Rectal smooth muscle tissue (tissue), 1 donor: ENCODE data around the gene SORCS2.

Experiments used
- H3K27ac ChIP-seq: one replicate; pipeline ENCODE4 v1.7.0; 2013; ENCODE audit warnings: low read depth, low read length, inconsistent platforms
- H3K27me3 ChIP-seq: one replicate; pipeline ENCODE4 v1.7.0; 2013; ENCODE audit warnings: low read length; ENCODE audit not compliant: control insufficient read depth, insufficient read depth
- H3K36me3 ChIP-seq: one replicate; pipeline ENCODE4 v1.7.0; 2013; ENCODE audit warnings: low read length; ENCODE audit not compliant: control insufficient read depth, insufficient read depth
- H3K4me1 ChIP-seq: one replicate; pipeline ENCODE4 v1.7.0; 2013; ENCODE audit warnings: low read length; ENCODE audit not compliant: control insufficient read depth, insufficient read depth
- H3K4me3 ChIP-seq: one replicate; pipeline ENCODE4 v1.7.0; 2013; ENCODE audit warnings: low read length
- H3K9ac ChIP-seq: one replicate; pipeline ENCODE4 v1.7.0; 2013; ENCODE audit warnings: low read length

Gene SORCS2

GRCh38 chr4:7353046-7353790 is 160.9 kb downstream of the SORCS2 start:
- no peak overlapping the region for H3K4me3 ChIP-seq
- H3K27me3 ChIP-seq, result no peaks in the 10 kb centered on the region
- H3K4me1 ChIP-seq, result no peaks in the 10 kb centered on the region
- no peak overlapping the region for H3K9ac ChIP-seq
- no peak overlapping the region for H3K27ac ChIP-seq
- no peaks in the 10 kb centered on the region for H3K36me3 ChIP-seq

- H3K27me3 ChIP-seq, result no peaks in the 10 kb centered on the region
- no peak overlapping the region for H3K4me3 ChIP-seq
- no peak overlapping the region for H3K27ac ChIP-seq
- H3K9ac ChIP-seq, result no peak overlapping the region
- H3K4me1 ChIP-seq, result no peaks in the 10 kb centered on the region
- H3K36me3 ChIP-seq, result no peaks in the 10 kb centered on the region
Observed at GRCh38 chr4:7353846-7354610, 161.7 kb downstream of the SORCS2 start.

- Histone ChIP-seq H3K27me3 (no peaks in the 10 kb centered on the region), H3K27ac (no peak overlapping the region), H3K4me1 (no peaks in the 10 kb centered on the region), H3K4me3 (no peak overlapping the region), H3K36me3 (no peaks in the 10 kb centered on the region), H3K9ac (no peak overlapping the region)
Observed at GRCh38 chr4:7354927-7355326, 162.6 kb downstream of the SORCS2 start.

- Histone ChIP-seq H3K27ac (no peak overlapping the region), H3K36me3 (no peaks in the 10 kb centered on the region), H3K27me3 (no peaks in the 10 kb centered on the region), H3K4me3 (no peak overlapping the region), H3K9ac (no peak overlapping the region), H3K4me1 (no peaks in the 10 kb centered on the region)
Observed at GRCh38 chr4:7355795-7356194, 163.5 kb downstream of the SORCS2 start.

- Histone ChIP-seq H3K4me1 (no peaks in the 10 kb centered on the region), H3K9ac (no peak overlapping the region), H3K4me3 (no peak overlapping the region), H3K27ac (no peak overlapping the region), H3K36me3 (no peaks in the 10 kb centered on the region), H3K27me3 (no peaks in the 10 kb centered on the region)
Observed at GRCh38 chr4:7356667-7357310, 164.5 kb downstream of the SORCS2 start.

- Histone ChIP-seq H3K27me3 (no peaks in the 10 kb centered on the region), H3K4me3 (no peak overlapping the region), H3K9ac (no peak overlapping the region), H3K4me1 (no peaks in the 10 kb centered on the region), H3K36me3 (no peaks in the 10 kb centered on the region), H3K27ac (no peak overlapping the region)
Observed at GRCh38 chr4:7357323-7357722, 165.0 kb downstream of the SORCS2 start.

GRCh38 chr4:7358100-7358735 is 165.9 kb downstream of the SORCS2 start:
- H3K4me3 ChIP-seq, result no peak overlapping the region
- H3K36me3 ChIP-seq, result no peaks in the 10 kb centered on the region
- H3K4me1 ChIP-seq, result no peaks in the 10 kb centered on the region
- no peak overlapping the region for H3K27ac ChIP-seq
- H3K27me3 ChIP-seq, result no peaks in the 10 kb centered on the region
- H3K9ac ChIP-seq, result no peak overlapping the region

- Histone ChIP-seq H3K36me3 (no peaks in the 10 kb centered on the region), H3K27me3 (no peaks in the 10 kb centered on the region), H3K4me1 (no peaks in the 10 kb centered on the region), H3K9ac (no peak overlapping the region), H3K4me3 (no peak overlapping the region), H3K27ac (no peak overlapping the region)
Observed at GRCh38 chr4:7359400-7360062, 167.2 kb downstream of the SORCS2 start.

GRCh38 chr4:7360806-7361205 is 168.5 kb downstream of the SORCS2 start:
- Histone ChIP-seq H3K27ac (no peak overlapping the region), H3K4me1 (no peaks in the 10 kb centered on the region), H3K4me3 (no peak overlapping the region), H3K9ac (no peak overlapping the region), H3K27me3 (peaks cover 4% of the 10 kb centered on the region), H3K36me3 (no peaks in the 10 kb centered on the region)

- H3K4me1 ChIP-seq, result no peaks in the 10 kb centered on the region
- no peak overlapping the region for H3K4me3 ChIP-seq
- no peaks in the 10 kb centered on the region for H3K36me3 ChIP-seq
- no peak overlapping the region for H3K27ac ChIP-seq
- peaks cover 4% of the 10 kb centered on the region for H3K27me3 ChIP-seq
- no peak overlapping the region for H3K9ac ChIP-seq
Observed at GRCh38 chr4:7361280-7361895, 169.1 kb downstream of the SORCS2 start.

- no peaks in the 10 kb centered on the region for H3K4me1 ChIP-seq
- no peak overlapping the region for H3K27ac ChIP-seq
- H3K36me3 ChIP-seq, result no peaks in the 10 kb centered on the region
- H3K27me3 ChIP-seq, result peaks cover 4% of the 10 kb centered on the region
- no peak overlapping the region for H3K9ac ChIP-seq
- no peak overlapping the region for H3K4me3 ChIP-seq
Observed at GRCh38 chr4:7362341-7362740, 170.0 kb downstream of the SORCS2 start.
